HepG2 (cell line): ENCODE measurements around the gene DHX8. TPM values are rescaled to one million over a fixed set of nuclear protein-coding genes. Genes with fewer than 3 reads are reported as not detected.

ENCODE experiments used
- BRCA1 ChIP-seq: sonication (generic); formaldehyde crosslinking; IDR thresholded peaks from 2 replicates; pipeline ENCODE4 v1.4.0; 2020; ENCODE audit warnings: missing genetic modification reagents
- CAMTA2 ChIP-seq: sonication (generic); formaldehyde crosslinking; IDR thresholded peaks from 2 replicates; pipeline ENCODE4 v1.4.0; 2020; ENCODE audit warnings: mild to moderate bottlenecking, missing genetic modification reagents, borderline replicate concordance
- CC2D1A ChIP-seq: sonication (generic); formaldehyde crosslinking; IDR thresholded peaks from 2 replicates; pipeline ENCODE4 v1.8.1; 2023; ENCODE audit warnings: mild to moderate bottlenecking, missing genetic modification reagents
- CEBPG ChIP-seq: IDR thresholded peaks from 2 replicates; pipeline ENCODE4 v1.6.1; 2016
- DRAP1 ChIP-seq: IDR thresholded peaks from 2 replicates; pipeline ENCODE4 v1.6.1; 2016; ENCODE audit warnings: missing genetic modification reagents, missing compliant biosample characterization
- ELF1 ChIP-seq: sonication (generic); formaldehyde crosslinking; IDR thresholded peaks from 2 replicates; pipeline ENCODE4 v1.4.0; 2020; ENCODE audit warnings: missing genetic modification reagents
- NFIC ChIP-seq: IDR thresholded peaks from 2 replicates; pipeline ENCODE4 v1.6.1; 2012; ENCODE audit warnings: mild to moderate bottlenecking, low read length, inconsistent platforms
- NFKB2 ChIP-seq: sonication (generic); formaldehyde crosslinking; IDR thresholded peaks from 2 replicates; pipeline ENCODE4 v1.4.0; 2020; ENCODE audit warnings: missing genetic modification reagents, borderline replicate concordance
- PCBP1 ChIP-seq: fragments of 200-400 bp; formaldehyde crosslinking; IDR thresholded peaks from 2 replicates; pipeline ENCODE4 v1.6.1; 2017; ENCODE audit warnings: mild to moderate bottlenecking, low read depth, low read length, borderline replicate concordance
- PHB2 ChIP-seq: fragments of 450-650 bp; IDR thresholded peaks from 2 replicates; pipeline ENCODE4 v1.6.1; 2018; ENCODE audit not compliant: partially characterized antibody
- PRMT3 ChIP-seq: sonication (generic); formaldehyde crosslinking; IDR thresholded peaks from 2 replicates; pipeline ENCODE4 v1.8.1; 2022; ENCODE audit warnings: low read depth, mild to moderate bottlenecking, moderate library complexity, missing genetic modification reagents, borderline replicate concordance
- RAD21 ChIP-seq: fragments of 450-650 bp; formaldehyde crosslinking; IDR thresholded peaks from 2 replicates; pipeline ENCODE4 v1.5.0; 2020; ENCODE audit warnings: mild to moderate bottlenecking
- SIN3A ChIP-seq: IDR thresholded peaks from 2 replicates; pipeline ENCODE4 v1.6.1; 2011; ENCODE audit warnings: low read depth, mild to moderate bottlenecking, control low read depth, low read length, borderline replicate concordance
- SMAD9 ChIP-seq: sonication (generic); formaldehyde crosslinking; IDR thresholded peaks from 2 replicates; pipeline ENCODE4 v1.5.1; 2020; ENCODE audit warnings: mild to moderate bottlenecking, missing genetic modification reagents
- TBL1XR1 ChIP-seq: fragments of 150-350 bp; IDR thresholded peaks from 2 replicates; pipeline ENCODE4 v1.6.1; 2014; ENCODE audit warnings: borderline replicate concordance, low read length; ENCODE audit not compliant: partially characterized antibody
- ZNF496 ChIP-seq: sonication (generic); formaldehyde crosslinking; IDR thresholded peaks from 2 replicates; pipeline ENCODE4 v1.8.1; 2023; ENCODE audit warnings: mild to moderate bottlenecking, moderate library complexity, missing genetic modification reagents; ENCODE audit not compliant: insufficient replicate concordance
- ZNF501 ChIP-seq: sonication (generic); formaldehyde crosslinking; IDR thresholded peaks from 2 replicates; pipeline ENCODE4 v1.5.1; 2020; ENCODE audit warnings: mild to moderate bottlenecking, moderate library complexity, missing genetic modification reagents
- ZNF598 ChIP-seq: sonication (generic); formaldehyde crosslinking; IDR thresholded peaks from 2 replicates; pipeline ENCODE4 v1.5.1; 2020; ENCODE audit warnings: mild to moderate bottlenecking, missing genetic modification reagents, borderline replicate concordance
- ZNF644 ChIP-seq: IDR thresholded peaks from 2 replicates; pipeline ENCODE4 v1.6.1; 2016; ENCODE audit warnings: low read depth
- ZNF678 ChIP-seq: sonication (generic); formaldehyde crosslinking; IDR thresholded peaks from 2 replicates; pipeline ENCODE4 v1.4.0; 2020; ENCODE audit warnings: mild to moderate bottlenecking, missing genetic modification reagents
- ZNF83 ChIP-seq: sonication (generic); formaldehyde crosslinking; IDR thresholded peaks from 2 replicates; pipeline ENCODE4 v1.4.0; 2020; ENCODE audit warnings: missing genetic modification reagents, mild to moderate bottlenecking, borderline replicate concordance
- polyA plus RNA-seq, 8 experiments: library from polyadenylated mRNA; depleted of rRNA in 3 of 8; stranded (reverse) in 7 of 8; unstranded in 1 of 8; fragments of >200 nt; fragmentation: Illumina TruSeq in 4 of 8; extraction: Trizol in 4 of 8; gene quantifications; 2 replicates each; pipeline versions ENCODE4 v1.2.1 to v1.2.3, GENCODE V29; 2011 to 2016; ENCODE audit warnings: low read depth in 4 of 8, missing spikeins in 1 of 8, mixed read lengths in 1 of 8; ENCODE audit not compliant: insufficient read depth in 1 of 8
- total RNA-seq, 5 experiments: library from RNA; depleted of rRNA; stranded (reverse); fragments of >200 nt; fragmentation: Illumina TruSeq; extraction: Trizol; gene quantifications; 2 replicates each; pipeline ENCODE4 v1.2.3, GENCODE V29; 2016; ENCODE audit warnings: low read depth in 1 of 5
- TF ChIP-seq, protein P1 (sequence below): sonication (generic); formaldehyde crosslinking; IDR thresholded peaks from 2 replicates; pipeline ENCODE4 v1.4.0; 2020; ENCODE audit warnings: mild to moderate bottlenecking, low read depth, missing genetic modification reagents
- TF ChIP-seq, protein P2 (sequence below): sonication (generic); formaldehyde crosslinking; IDR thresholded peaks from 2 replicates; pipeline ENCODE4 v1.5.0; 2020; ENCODE audit warnings: mild to moderate bottlenecking, missing genetic modification reagents, borderline replicate concordance
- TF ChIP-seq, protein P3 (sequence below): IDR thresholded peaks from 2 replicates; pipeline ENCODE4 v1.6.1; 2016; ENCODE audit warnings: low read depth

Gene DHX8
- total and polyA plus RNA-seq, 2 of the 13 experiments (the other 11 are each of a cell fraction or from before 2014, with no cell fraction given): 24.8 to 48.9 TPM

GRCh38 chr17:43483674-43484551 is at the start of gene DHX8 (continued):
- 0 out of 2 replicates have a peak, but pooled peaks have one; percentile 41 for TF ChIP-seq PCBP1
- TF ChIP-seq PHB2: no peak
- peak; percentile 19 for TF ChIP-seq CAMTA2 (CRISPR knock-in tag)
- TF ChIP-seq ZNF598 (CRISPR knock-in tag): peak; percentile 93
- no peak for TF ChIP-seq ZNF83
- TF ChIP-seq, protein P1, sequence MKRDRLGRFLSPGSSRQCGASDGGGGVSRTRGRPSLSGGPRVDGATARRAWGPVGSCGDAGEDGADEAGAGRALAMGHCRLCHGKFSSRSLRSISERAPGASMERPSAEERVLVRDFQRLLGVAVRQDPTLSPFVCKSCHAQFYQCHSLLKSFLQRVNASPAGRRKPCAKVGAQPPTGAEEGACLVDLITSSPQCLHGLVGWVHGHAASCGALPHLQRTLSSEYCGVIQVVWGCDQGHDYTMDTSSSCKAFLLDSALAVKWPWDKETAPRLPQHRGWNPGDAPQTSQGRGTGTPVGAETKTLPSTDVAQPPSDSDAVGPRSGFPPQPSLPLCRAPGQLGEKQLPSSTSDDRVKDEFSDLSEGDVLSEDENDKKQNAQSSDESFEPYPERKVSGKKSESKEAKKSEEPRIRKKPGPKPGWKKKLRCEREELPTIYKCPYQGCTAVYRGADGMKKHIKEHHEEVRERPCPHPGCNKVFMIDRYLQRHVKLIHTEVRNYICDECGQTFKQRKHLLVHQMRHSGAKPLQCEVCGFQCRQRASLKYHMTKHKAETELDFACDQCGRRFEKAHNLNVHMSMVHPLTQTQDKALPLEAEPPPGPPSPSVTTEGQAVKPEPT: no peak
- peak; percentile 79; the same call in 1 of the 2 replicates for TF ChIP-seq NFIC
- TF ChIP-seq RAD21 (CRISPR knock-in tag): peak; percentile 100
- TF ChIP-seq TBL1XR1: peak; percentile 95
- peak; percentile 89; the same call in 1 of the 2 replicates for TF ChIP-seq CC2D1A (CRISPR knock-in tag)
- TF ChIP-seq ZNF678 (CRISPR knock-in tag): peak; percentile 62; the same call in 1 of the 2 replicates
- TF ChIP-seq DRAP1 (CRISPR knock-in tag): peak; percentile 77
- TF ChIP-seq, protein P2, sequence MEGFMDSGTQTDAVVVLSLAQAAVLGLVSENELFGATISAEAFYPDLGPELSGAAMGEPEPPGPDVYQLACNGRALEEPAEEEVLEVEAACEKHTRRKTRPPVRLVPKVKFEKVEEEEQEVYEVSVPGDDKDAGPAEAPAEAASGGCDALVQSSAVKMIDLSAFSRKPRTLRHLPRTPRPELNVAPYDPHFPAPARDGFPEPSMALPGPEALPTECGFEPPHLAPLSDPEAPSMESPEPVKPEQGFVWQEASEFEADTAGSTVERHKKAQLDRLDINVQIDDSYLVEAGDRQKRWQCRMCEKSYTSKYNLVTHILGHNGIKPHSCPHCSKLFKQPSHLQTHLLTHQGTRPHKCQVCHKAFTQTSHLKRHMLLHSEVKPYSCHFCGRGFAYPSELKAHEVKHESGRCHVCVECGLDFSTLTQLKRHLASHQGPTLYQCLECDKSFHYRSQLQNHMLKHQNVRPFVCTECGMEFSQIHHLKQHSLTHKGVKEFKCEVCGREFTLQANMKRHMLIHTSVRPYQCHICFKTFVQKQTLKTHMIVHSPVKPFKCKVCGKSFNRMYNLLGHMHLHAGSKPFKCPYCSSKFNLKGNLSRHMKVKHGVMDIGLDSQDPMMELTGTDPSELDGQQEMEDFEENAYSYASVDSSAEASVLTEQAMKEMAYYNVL: peak; percentile 79
- no peak for TF ChIP-seq ZNF496 (CRISPR knock-in tag)
- peak; percentile 79 for TF ChIP-seq SIN3A
- TF ChIP-seq, protein P3, sequence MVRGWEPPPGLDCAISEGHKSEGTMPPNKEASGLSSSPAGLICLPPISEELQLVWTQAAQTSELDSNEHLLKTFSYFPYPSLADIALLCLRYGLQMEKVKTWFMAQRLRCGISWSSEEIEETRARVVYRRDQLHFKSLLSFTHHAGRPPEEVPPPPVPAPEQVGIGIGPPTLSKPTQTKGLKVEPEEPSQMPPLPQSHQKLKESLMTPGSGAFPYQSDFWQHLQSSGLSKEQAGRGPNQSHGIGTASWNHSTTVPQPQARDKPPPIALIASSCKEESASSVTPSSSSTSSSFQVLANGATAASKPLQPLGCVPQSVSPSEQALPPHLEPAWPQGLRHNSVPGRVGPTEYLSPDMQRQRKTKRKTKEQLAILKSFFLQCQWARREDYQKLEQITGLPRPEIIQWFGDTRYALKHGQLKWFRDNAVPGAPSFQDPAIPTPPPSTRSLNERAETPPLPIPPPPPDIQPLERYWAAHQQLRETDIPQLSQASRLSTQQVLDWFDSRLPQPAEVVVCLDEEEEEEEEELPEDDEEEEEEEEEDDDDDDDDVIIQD (CRISPR knock-in tag): peak; percentile 90
- peak; percentile 79 for TF ChIP-seq CEBPG
- TF ChIP-seq ELF1 (CRISPR knock-in tag): peak; percentile 98
- TF ChIP-seq SMAD9 (CRISPR knock-in tag): peak; percentile 57; the same call in 1 of the 2 replicates
- no peak for TF ChIP-seq ZNF644 (CRISPR knock-in tag)
- no peak for TF ChIP-seq PRMT3 (CRISPR knock-in tag)
- peak; percentile 97 for TF ChIP-seq NFKB2 (CRISPR knock-in tag)
- TF ChIP-seq BRCA1: peak; percentile 51; the same call in 1 of the 2 replicates
- peak; percentile 99 for TF ChIP-seq ZNF501 (CRISPR knock-in tag)
